Transverse colon (tissue), 4 donors: ENCODE results near the gene EMILIN2. TPM values are rescaled to one million over a fixed set of nuclear protein-coding genes. Genes with fewer than 3 reads are reported as not detected.
"Not testable (repeated sequence)": the region's sequence is repeated elsewhere in the genome, so short reads cannot be mapped to it uniquely, and the experiment has no call there.

Experiments
- DNase-seq: peaks from one replicate; pipeline ENCODE4 v3.0.0-alpha.2; 2019
- H3K27ac ChIP-seq, 4 donors: fragments of 200-600 bp; sonication (generic); 2 replicates each; pipeline ENCODE4 v1.5.1; 2016 to 2018; ENCODE audit warnings: inconsistent platforms in 4 of 4
- H3K27me3 ChIP-seq: fragments of 200-600 bp; sonication (generic); 2 replicates; pipeline ENCODE4 v1.5.1; 2017; ENCODE audit warnings: inconsistent platforms
- H3K36me3 ChIP-seq, 4 donors: fragments of 200-600 bp; sonication (generic); 2 replicates each; pipeline ENCODE4 v1.5.1; 2017 to 2019; ENCODE audit warnings: inconsistent platforms in 4 of 4
- H3K4me1 ChIP-seq, 4 donors: fragments of 200-600 bp; sonication (generic); 2 replicates each; pipeline ENCODE4 v1.5.1; 2017 to 2020; ENCODE audit warnings: inconsistent platforms in 4 of 4
- H3K4me3 ChIP-seq, 4 donors: fragments of 200-600 bp; sonication (generic); 1 replicate in 1 of 4; 2 replicates in 3 of 4; pipeline versions ENCODE4 v1.5.1 to v1.6.1; 2017 to 2019; ENCODE audit warnings: inconsistent platforms in 4 of 4
- H3K9me3 ChIP-seq, 2 donors: fragments of 200-600 bp; sonication (generic); 2 replicates each; pipeline ENCODE4 v1.5.1; 2017 to 2019; ENCODE audit warnings: inconsistent platforms in 2 of 2
- EP300 ChIP-seq: sonication (generic); formaldehyde crosslinking; IDR thresholded peaks from one replicate; pipeline ENCODE4 v1.6.1; 2017; ENCODE audit warnings: antibody characterized with exemption, low read depth
- POLR2A ChIP-seq: fragments of 450-650 bp; IDR thresholded peaks from one replicate; pipeline ENCODE4 v1.6.1; 2016; ENCODE audit warnings: antibody characterized with exemption, mild to moderate bottlenecking, moderate library complexity
- POLR2AphosphoS5 ChIP-seq, 3 donors: sonication (generic); formaldehyde crosslinking; IDR thresholded peaks; one replicate each; pipeline ENCODE4 v1.6.1; 2016; ENCODE audit warnings: antibody characterized with exemption in 3 of 3
- WGBS, 2 donors: methylation state at CpG; one replicate each; pipeline ENCODE4 v1.1.5; 2018; ENCODE audit warnings: low coverage in 1 of 2; 5-methylcytosine and 5-hydroxymethylcytosine counted together
- in situ Hi-C, 4 donors: fragments of 200-750 bp; cut with MboI; loops; one replicate each; pipeline versions ENCODE4 v1.15.0 to v1.15.1; 2017; ENCODE audit warnings: low sequenced_read_pairs in 3 of 4, low pct_ligation_motif_present in 1 of 4, low pct_unique_long_range_greater_than_20kb in 1 of 4
- intact Hi-C: fragments of 100-400 bp; cut with DNase I; formaldehyde crosslinking; loops from one replicate; pipeline ENCODE4 v1.15.1; 2023; ENCODE audit warnings: low total_unique reads
- total RNA-seq, 4 donors: library from RNA; depleted of rRNA; stranded (reverse); fragments of >200 nt; gene quantifications; one replicate each; pipeline ENCODE4 v1.1.0, GENCODE V29; 2016
- TF ChIP-seq, protein P1 (sequence below), 5 experiments: fragments of 200-600 bp in 3 of 5; fragments of 450-650 bp in 2 of 5; sonication (generic) in 3 of 5; IDR thresholded peaks; 1 replicate in 2 of 5; 2 replicates in 3 of 5; pipeline ENCODE4 v1.5.1; 2016 to 2017; ENCODE audit warnings: antibody characterized with exemption in 5 of 5, inconsistent platforms in 3 of 5, mild to moderate bottlenecking in 2 of 5, moderate library complexity in 1 of 5

EMILIN2 gene
- total RNA-seq = 100 to 1,000 TPM in 1 of 4 donors, 10 to 100 TPM in 3; 12.0 to 145 (median 56.5) TPM

DNA sequence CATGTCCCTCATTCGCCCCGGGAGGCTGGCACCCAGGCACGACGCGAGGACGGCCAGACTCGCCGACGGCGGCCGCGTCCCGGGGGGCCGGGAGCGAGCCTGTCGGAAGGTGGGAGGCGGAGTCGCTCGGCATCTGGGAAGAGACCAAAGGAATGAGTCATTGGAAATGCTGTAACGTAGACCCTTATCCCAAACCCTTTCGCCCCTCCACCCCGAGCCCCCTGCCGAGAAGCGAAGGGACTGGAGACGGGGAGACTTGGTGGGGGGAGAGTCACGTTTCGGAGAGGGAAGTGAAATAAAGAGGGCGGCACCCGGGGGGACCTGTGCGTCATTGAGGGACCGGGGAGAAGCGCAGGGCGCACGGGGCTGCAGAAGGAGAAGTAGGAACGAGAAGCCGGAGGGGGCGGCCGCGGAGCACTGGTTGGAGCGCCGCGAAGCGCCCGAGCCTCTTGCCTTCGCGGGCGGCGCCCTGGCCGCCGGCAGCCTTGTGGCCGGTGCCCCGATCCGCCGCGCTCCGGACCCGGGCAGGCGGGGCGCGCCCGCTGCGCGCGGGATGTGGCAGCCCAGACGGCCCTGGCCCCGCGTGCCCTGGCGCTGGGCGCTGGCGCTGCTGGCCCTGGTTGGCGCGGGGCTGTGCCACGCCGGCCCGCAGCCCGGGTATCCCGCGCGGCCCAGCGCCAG is at the start of gene EMILIN2:
Gene EMILIN2 (plus strand): TSS at position 371 of the 681 bp plus-strand sequence. CDS start 183 bp downstream, at position 554.
- no peaks in the 10 kb centered on the region for H3K36me3 ChIP-seq
- TF ChIP-seq POLR2AphosphoS5 (IDR thresholded peaks at IDR 0.05) = peak in 1 of 3 donors; percentile 18
- no peak for TF ChIP-seq EP300
- TF ChIP-seq POLR2A = peak; percentile 50

GRCh38 chr18:2797951-2798350 is 48.9 kb upstream of the EMILIN2 start:
- WGBS, 2 donors = 87 to 100% methylated on average over 1 of the region's 1 CpG

More for the DNA sequence above, at the start of gene EMILIN2:
- no peaks in the 10 kb centered on the region for H3K9me3 ChIP-seq
- in situ Hi-C loops = no loop called here
- WGBS, 2 donors = 1% methylated on average over 39 of the region's 80 CpGs; no CpG with 5 or more reads in 1 of the 2 donors
- DNase-seq = peak; percentile 60
- H3K4me3 ChIP-seq = peak within 1 kb of the TSS; percentile 6 to 46 (median 32)
- intact Hi-C loops = no loop called here
- H3K27ac ChIP-seq = peak within 1 kb of the TSS; percentile 58 to 73 (median 65)
- H3K4me1 ChIP-seq = peaks cover 11 to 21% (median 18%) of the 10 kb centered on the region in 4 donors
- H3K27me3 ChIP-seq = peaks cover 66% of the 10 kb centered on the region

DNA sequence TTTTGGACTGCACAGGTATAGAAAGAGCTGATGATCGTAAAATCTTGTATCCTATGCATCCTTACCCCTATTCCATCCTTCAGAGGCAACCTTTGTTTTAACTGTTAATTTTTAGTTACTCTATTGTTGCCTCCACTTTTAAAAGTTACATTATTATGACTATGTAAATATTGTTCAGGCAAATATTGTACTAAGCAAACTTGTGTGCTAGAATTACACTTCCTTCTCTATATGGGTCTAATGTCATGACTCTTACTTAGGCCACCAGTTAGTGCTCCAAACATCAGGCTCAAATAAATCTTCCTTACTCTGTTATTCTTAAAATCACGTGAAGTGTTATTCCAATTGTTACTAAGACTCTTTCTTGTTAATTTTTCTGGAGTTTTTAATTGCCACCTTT is 47.4 kb upstream of the EMILIN2 start:
- Histone ChIP-seq H3K27me3 (no peaks in the 10 kb centered on the region), H3K36me3 (peaks cover 0 to 37% (median 18%) of the 10 kb centered on the region in 4 donors), H3K4me3 (no peak overlapping the region), H3K4me1 (no peaks in the 10 kb centered on the region), H3K27ac (no peak overlapping the region), H3K9me3 (no peaks in the 10 kb centered on the region)
- DNase-seq = no peak
- in situ Hi-C loops = no loop called here
- WGBS, 2 donors = 41 to 58% methylated on average over 2 of the region's 2 CpGs
- TF ChIP-seq POLR2A (no peak), POLR2AphosphoS5 (IDR thresholded peaks at IDR 0.05) (no peak), EP300 (no peak)
- TF ChIP-seq, protein P1, sequence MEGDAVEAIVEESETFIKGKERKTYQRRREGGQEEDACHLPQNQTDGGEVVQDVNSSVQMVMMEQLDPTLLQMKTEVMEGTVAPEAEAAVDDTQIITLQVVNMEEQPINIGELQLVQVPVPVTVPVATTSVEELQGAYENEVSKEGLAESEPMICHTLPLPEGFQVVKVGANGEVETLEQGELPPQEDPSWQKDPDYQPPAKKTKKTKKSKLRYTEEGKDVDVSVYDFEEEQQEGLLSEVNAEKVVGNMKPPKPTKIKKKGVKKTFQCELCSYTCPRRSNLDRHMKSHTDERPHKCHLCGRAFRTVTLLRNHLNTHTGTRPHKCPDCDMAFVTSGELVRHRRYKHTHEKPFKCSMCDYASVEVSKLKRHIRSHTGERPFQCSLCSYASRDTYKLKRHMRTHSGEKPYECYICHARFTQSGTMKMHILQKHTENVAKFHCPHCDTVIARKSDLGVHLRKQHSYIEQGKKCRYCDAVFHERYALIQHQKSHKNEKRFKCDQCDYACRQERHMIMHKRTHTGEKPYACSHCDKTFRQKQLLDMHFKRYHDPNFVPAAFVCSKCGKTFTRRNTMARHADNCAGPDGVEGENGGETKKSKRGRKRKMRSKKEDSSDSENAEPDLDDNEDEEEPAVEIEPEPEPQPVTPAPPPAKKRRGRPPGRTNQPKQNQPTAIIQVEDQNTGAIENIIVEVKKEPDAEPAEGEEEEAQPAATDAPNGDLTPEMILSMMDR (IDR thresholded peaks at IDR 0.05) = no peak
- intact Hi-C loops = no loop called here

More at GRCh38 chr18:2797951-2798350, 48.9 kb upstream of the EMILIN2 start:
- no peak overlapping the region for H3K27ac ChIP-seq
- no peak overlapping the region for H3K4me3 ChIP-seq
- no peaks in the 10 kb centered on the region for H3K27me3 ChIP-seq
- H3K4me1 ChIP-seq = no peaks in the 10 kb centered on the region
- H3K36me3 ChIP-seq = peaks cover 0 to 38% (median 18%) of the 10 kb centered on the region in 4 donors
- DNase-seq = no peak
- no peaks in the 10 kb centered on the region for H3K9me3 ChIP-seq
- intact Hi-C loops = no loop called here
- TF ChIP-seq POLR2A (no peak), EP300 (no peak)
- in situ Hi-C loops = no loop called here

DNA sequence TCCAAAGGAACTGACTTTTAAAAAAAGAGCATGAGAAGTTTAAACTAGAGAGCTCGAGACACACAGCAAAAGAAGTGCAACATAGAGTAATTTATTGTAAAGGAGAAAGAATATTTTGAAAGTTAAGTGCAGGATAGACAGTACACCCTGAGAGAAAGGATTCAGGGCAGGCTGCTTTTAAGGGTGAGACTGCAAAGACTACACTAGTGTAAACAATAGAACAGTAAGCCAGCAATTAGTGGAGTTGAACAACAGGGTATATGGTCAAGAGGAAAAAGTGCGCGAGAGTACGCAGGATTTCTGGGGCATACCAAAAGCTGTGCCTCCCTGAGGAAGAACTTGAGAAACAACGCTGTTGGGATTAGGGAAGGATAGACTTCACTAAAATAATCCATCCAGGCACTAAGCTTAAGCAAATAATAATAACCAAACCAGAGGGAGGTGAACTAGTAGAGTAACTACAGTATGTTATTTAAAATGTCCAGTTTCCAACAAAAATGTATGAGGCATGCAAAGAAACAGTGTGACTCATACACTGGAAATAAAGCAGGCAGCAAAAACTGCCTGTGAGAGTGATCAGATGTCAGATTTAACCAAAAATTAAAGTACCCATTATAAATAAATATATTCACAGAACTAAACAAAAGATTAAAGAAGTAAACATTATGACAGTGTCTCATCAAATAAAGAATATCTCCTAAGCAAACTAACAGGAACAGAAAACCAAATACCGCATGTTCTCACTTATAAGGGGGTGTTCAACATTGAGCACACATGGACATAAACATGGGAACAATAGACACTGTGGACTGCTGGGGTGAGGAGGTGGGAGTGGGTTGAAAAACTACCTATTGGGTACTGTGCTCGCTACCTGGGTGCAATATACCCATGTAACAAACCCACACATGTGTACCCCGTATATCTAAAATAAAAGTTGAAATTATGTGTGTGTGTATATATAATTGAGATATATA is 40.5 kb upstream of the EMILIN2 start:
- intact Hi-C loops = no loop called here

DNA sequence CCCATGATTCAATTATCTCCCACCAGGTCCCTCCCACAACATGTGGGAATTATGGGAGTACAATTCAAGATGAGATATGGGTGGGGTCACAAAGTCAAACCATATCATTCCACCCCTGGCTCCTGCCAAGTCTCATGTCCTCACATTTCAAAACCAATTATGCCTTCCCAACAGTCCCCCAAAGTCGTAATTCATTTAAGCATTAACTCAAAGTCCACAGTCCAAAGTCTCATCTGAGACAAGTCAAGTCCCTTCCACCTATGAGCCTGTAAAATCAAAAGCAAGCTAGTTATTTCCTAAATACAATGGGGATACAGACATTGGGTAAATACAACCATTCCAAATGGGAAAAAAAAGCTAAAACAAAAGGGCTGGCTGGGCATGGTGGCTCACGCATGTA is 38.2 kb upstream of the EMILIN2 start:
- H3K27me3 ChIP-seq, H3K36me3 ChIP-seq, H3K4me1 ChIP-seq, H3K27ac ChIP-seq, H3K9me3 ChIP-seq, DNase-seq, H3K4me3 ChIP-seq, intact Hi-C loops, in situ Hi-C loops: not testable (repeated sequence)
- 55 to 68% methylated on average over 2 of the region's 2 CpGs for WGBS, 2 donors

More for the DNA sequence above, 40.5 kb upstream of the EMILIN2 start:
- no peaks in the 10 kb centered on the region for H3K4me1 ChIP-seq
- peaks cover 0 to 8% (median under 1%) of the 10 kb centered on the region in 4 donors for H3K36me3 ChIP-seq
- H3K4me3 ChIP-seq = no peak overlapping the region
- DNase-seq = no peak
- H3K9me3 ChIP-seq = no peaks in the 10 kb centered on the region
- H3K27ac ChIP-seq = no peak overlapping the region
- no peaks in the 10 kb centered on the region for H3K27me3 ChIP-seq
- in situ Hi-C loops = no loop called here
- WGBS, 2 donors = 90 to 95% methylated on average over 4 to 8 of the region's 8 CpGs
- TF ChIP-seq, protein P1 (IDR thresholded peaks at IDR 0.05) = no peak
- TF ChIP-seq EP300 (no peak), POLR2AphosphoS5 (IDR thresholded peaks at IDR 0.05) (no peak), POLR2A (no peak)

DNA sequence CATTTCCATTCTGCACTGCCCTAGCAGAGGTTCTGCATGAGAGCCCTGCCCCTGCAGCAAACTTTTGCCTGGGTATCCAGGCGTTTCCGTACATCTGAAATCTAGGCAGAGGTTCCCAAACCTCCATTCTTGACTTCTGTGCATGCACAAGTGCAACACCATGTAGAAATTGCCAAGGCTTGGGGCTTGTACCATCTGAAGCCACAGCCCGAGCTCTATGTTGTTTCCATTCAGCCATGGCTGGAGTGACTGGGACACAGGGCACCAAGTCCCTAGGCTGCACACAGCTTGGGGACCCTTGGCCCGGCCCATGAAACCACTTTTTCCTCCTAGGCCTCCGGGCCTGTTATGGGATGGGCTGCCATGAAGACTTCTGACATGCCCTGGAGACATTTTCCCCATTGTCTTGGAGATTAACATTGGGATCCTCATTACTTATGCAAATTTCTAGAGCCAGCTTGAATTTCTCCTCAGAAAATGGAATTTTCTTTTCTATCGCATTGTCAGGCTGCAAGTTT is 37.1 kb upstream of the EMILIN2 start:
- H3K36me3 ChIP-seq, DNase-seq, H3K27me3 ChIP-seq, H3K4me3 ChIP-seq, H3K27ac ChIP-seq, H3K4me1 ChIP-seq, in situ Hi-C loops, intact Hi-C loops, H3K9me3 ChIP-seq: not testable (repeated sequence)
- WGBS, 2 donors = 88 to 93% methylated on average over 3 to 6 of the region's 6 CpGs
